ENCODE data around the gene NXNL2.

Gene NXNL2

GRCh38 chr9:88534456-88535225 lies at the start of gene NXNL2:
Gene NXNL2, plus strand, starts transcription at chr9:88535178. Its CDS starts 257 bp downstream, at chr9:88535435.
- DNase-seq: peak; percentile 77

DNA sequence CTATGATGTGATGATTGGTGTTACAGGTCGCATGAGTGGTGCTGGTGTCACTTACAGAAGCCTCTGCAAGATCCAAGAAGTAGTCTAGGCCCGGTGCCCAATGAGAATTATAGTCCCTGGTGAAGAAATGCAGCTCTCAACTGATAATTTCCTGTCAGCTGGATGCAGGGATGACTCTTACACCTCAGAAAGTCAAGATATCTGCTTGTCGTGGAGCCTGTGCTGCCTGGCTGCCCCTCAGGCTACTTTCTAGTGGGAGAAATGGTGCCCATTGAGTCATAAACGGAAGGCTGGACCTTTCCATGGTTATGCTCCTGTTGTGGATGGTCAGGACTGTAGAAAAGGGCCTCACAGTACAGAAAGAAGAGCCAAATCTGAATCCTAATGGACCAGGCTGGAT lies 46.8 kb upstream of the NXNL2 start:
- DNase-seq: no peak

- no peak for DNase-seq
These were observed 39.8 kb upstream of the NXNL2 start for GRCh38 chr9:88494983-88495721.

- DNase-seq: no peak
These were observed 37.8 kb upstream of the NXNL2 start for GRCh38 chr9:88497224-88497623.

DNA sequence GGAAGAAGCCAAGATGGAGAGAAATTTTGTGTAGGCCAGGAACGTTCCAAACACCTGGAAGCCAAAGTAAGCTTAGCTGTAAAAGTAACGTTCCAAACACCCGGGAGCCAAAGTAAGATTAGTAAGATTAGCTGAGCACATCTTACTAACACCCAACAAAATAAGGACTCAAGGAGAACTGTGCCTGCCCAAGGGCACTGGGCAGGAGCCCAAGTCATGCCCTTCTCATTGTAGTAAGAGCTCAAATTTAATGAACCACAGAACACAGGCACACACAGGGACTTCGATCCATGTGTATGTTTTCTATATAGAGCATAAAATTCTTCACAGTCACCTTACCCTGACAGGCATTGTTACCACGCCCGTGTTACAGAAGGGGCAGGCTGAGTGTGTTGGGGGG lies 36.1 kb upstream of the NXNL2 start:
- no peak for DNase-seq

DNA sequence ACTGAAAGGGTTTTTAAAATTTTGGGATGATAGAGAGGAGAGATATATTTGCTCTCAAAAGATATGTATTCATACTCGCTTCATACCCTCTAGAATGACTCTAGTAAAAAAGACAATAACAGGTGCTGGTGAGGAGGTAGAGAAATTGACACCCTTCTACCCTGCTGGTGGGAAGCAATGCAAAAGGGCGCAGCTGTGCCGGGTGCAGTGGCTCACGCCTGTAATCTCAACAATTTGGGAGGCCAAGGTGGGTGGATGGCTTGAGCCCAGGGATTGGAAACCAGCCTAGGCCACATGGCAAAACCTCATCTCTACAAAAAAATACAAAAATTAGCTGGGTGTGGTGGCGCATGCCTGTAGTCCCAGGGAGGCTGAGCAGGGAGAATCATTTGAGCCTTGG lies 33.9 kb upstream of the NXNL2 start:
- DNase-seq: no peak

DNA sequence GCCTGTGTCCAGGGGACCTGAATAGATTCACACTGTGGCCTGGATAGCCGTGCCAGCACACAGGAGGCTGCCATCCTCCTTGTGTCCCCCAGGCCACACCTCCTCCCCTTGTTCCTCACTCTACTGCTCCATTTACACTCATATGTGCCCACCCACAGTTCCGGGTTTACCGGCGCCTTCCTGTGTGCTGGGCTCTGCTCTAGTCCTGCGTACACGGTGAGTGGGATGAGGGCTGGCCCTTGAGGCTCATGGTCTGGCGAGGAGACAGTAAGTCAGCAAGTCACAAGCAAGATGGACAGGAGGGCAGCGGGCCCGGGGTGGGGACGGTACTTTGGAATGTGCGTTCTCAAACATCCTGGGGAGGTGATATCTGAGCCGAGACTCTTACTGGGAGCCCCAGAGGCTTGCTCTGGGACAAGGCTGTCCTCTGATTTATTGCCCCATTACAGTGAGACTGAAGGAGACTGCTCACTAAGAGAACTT lies 32.4 kb upstream of the NXNL2 start:
- no peak for DNase-seq

- DNase-seq: no peak
These were observed 31.7 kb upstream of the NXNL2 start for GRCh38 chr9:88503081-88503844.

DNA sequence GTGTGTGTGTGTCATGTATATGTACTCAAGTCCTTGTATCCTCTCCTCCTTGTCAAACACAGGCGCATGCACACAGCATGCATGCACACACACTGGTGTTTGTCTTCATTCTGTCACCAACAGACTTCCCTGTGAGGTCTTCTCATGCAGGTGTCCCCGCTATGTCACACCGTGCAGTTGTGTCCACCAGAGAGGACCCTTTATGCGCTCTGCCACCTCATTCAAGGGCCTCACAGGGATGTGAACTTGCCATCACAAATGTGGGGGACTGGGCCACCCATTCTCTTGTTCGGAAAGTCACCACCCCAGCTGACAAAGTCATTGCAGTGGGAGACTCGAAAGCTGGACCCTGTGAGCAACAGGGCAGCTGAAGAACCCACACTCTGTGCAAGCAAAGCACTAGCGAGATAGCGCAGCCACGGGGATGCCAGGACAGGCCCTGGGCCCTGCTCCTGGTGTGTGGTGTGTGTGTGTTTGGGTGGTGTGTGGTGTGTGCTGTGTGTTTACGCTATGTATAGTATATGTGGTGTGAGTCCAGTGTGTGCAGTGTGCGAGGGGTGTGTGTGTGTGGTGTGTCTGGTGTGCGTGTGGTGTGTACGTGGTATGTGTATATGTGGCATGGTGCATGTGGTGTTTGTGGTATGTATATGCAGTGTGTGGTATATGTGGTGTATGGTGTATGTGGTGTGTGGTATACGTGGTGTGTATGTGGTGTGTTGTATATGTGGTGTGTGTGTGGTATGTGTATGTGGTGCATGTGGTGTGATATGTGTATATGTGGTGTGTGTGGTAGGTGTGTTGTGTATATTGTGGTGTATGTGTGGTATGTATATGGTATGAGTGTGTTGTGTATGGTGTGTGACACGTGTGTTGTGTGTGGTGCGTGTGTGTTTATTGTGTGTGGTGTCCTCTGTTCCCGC lies 30.9 kb upstream of the NXNL2 start:
- no peak for DNase-seq

- no peak for DNase-seq
These were observed 26.7 kb upstream of the NXNL2 start for GRCh38 chr9:88508326-88508725.

DNA sequence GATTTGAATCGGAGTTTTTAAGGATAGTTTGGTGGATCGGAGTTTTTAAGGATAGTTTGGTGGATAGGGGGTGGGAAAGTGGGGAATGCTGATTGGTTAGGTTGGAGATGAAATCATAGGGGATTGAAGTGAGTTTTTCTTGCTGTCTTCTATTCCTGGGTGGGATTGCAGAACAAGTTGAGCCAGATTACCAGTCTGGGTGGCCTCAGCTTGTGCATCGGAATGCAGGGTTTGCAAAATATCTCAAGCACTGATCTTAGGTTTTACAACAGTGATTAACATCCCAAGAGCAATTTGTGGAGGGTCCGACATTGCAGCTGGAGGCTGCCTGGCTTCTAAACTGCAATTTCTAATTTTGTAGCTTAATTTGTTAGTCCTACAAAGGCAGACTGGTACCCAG lies 23.1 kb upstream of the NXNL2 start:
- DNase-seq: no peak

DNA sequence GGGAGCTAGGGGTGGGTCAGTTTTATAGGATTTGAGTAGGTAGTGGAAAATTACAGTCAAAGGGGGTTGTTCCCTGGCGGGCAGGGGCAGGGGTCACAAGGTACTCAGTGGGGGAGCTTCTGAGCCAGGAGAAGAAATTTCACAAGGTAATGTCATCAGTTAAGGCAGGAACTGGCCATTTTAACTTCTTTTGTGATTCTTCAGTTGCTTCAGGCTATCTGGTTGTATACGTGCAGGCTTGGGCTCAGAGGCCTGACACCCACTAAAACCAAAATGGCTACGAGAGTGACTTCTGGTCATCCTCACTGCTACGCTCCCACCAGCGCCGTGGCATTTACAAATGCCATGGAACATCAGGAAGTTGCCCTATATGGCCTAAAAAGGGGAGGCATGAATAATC lies 20.7 kb upstream of the NXNL2 start:
- DNase-seq: no peak

DNA sequence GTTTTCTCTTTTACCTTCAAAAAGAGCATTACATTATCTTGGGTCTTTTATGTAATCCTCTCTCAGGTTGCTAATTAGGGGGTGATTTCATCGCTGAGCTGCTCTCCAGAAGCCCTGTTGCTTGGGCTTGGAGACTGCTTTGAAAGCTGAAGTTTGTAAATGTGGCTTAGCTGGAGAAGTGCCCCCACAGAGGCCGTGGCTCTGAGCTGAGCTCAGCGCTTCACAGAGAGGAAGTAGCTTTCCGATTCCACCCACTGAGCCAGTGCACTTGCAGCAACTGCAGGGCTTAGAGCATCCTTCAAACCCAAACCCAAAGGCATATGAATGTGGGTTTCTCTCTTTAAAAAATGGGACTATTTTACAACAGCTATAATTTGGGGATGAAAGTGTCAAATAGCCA lies 13.7 kb upstream of the NXNL2 start:
- DNase-seq: no peak

- DNase-seq: no peak
These were observed 12.6 kb upstream of the NXNL2 start for GRCh38 chr9:88522360-88522759.

DNA sequence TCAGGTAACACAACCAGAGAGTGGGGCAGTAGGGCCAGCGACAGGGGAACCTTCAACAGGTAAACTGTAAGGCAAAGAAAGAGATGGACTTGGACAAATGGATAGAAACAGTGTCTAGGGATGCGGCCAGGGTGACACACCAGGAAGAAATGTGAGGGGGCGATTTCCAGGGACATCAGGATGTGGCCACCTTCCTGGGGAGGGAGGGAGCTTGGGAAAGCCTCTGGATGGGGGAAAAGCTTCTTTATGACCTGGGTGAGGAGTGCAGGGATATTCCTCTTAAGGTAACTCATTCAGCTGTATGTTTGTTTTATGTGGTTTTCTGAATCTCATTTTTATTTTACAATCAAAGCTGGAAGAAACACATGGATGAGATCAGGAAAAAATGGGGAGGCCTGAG lies 11.9 kb upstream of the NXNL2 start:
- DNase-seq: no peak

GRCh38 chr9:88524911-88525310 lies 10.1 kb upstream of the NXNL2 start:
- no peak for DNase-seq

GRCh38 chr9:88527618-88528017 lies 7.4 kb upstream of the NXNL2 start:
- no peak for DNase-seq

DNA sequence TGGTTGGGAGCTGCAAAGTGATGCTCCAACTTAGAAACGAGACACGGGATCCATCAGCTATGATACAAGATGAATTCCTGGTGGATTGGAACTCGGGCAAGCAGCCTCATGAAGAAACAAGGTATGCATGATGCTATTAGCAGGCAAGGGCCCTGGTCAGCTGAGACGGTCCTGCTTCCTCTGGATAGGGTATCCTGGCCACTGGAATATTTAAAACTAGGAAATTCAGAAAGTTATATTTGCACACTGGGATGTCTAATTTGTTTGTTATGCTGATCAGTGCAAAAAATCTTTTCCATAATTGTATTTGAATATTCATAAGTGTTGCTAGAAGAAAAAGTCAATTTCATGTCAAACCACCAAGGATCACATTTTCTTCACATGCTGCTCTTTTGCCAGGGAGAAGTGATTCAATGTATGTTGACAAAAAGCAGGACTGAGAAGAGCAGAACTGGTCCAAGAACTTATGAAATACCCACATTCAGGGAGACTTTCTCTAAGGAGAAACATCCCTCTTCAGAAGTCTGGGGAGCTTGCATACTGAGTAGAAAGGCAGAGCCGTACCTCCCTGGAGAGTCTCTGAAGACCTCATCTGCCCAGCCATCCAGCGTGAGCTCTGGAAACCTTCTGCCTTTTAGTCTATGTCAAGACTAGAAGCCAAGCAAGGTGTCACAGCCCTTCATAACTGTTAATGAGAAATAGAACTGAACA lies 6.7 kb upstream of the NXNL2 start:
- DNase-seq: no peak

DNA sequence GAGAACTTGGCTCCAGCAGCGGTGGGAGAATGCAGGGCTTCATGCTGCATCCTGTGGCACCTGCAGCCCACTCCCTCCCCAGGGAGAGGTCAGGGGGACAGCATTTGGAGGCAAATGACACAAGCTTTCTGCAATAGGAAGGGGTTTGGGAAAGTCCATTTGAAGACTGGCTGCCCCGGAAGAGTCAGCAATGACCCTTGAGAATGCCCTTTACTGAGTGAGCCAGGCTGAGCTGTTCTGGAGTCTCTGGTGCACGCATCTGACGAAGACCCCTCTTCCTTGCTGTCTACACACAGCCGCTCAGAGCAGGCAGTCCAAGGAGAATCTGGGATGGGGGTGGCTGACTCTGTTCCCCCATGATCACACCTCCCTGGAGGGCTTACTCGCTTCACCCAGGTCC lies 5.5 kb upstream of the NXNL2 start:
- no peak for DNase-seq

GRCh38 chr9:88530051-88530450 lies 4.9 kb upstream of the NXNL2 start:
- DNase-seq: no peak

GRCh38 chr9:88531920-88532698 lies 2.9 kb upstream of the NXNL2 start:
- peak; percentile 93 for DNase-seq
